Activated CD8-positive, alpha-beta memory T cell treated with anti-CD3 and anti-CD28 coated beads for 48 hours (primary cell): ENCODE data around the gene CERS6.
"Not testable (repeated sequence)": the region's sequence is repeated elsewhere in the genome, so short reads cannot be mapped to it uniquely, and the experiment has no call there.

Source experiments
- DNase-seq, 3 experiments: peaks; one replicate each; pipeline ENCODE4 v3.0.0-alpha.2; 2020; ENCODE audit warnings: low read depth in 2 of 3, low spot score in 2 of 3

The CERS6 gene

GRCh38 chr2:168753765-168754329 is 297.8 kb downstream of the CERS6 start:
- no peak for DNase-seq

GRCh38 chr2:168757223-168757622 is 301.2 kb downstream of the CERS6 start:
- DNase-seq = no peak

GRCh38 chr2:168758970-168759820 is 303.1 kb downstream of the CERS6 start:
- DNase-seq = no peak

GRCh38 chr2:168765401-168765800 is 309.3 kb downstream of the CERS6 start:
- DNase-seq = no peak

GRCh38 chr2:168766600-168766999 is 310.5 kb downstream of the CERS6 start:
- no peak for DNase-seq

GRCh38 chr2:168767258-168767657 is 311.2 kb downstream of the CERS6 start:
- DNase-seq = no peak

GRCh38 chr2:168768357-168768756 is 312.3 kb downstream of the CERS6 start:
- not testable (repeated sequence) for DNase-seq

- no peak for DNase-seq
Measured at GRCh38 chr2:168770796-168771195, 314.7 kb downstream of the CERS6 start.

GRCh38 chr2:168772704-168773103 is 316.6 kb downstream of the CERS6 start:
- no peak for DNase-seq

- DNase-seq = no peak
Measured at GRCh38 chr2:168773128-168773527, 317.1 kb downstream of the CERS6 start.

- DNase-seq = peak in 1 of 3 experiments; percentile 10
Measured at GRCh38 chr2:168773719-168774521, 317.8 kb downstream of the CERS6 start.

- no peak for DNase-seq
Measured at GRCh38 chr2:168775837-168776236, 319.8 kb downstream of the CERS6 start.

GRCh38 chr2:168780669-168781071 is 324.6 kb downstream of the CERS6 start:
- no peak for DNase-seq

- no peak for DNase-seq
Measured at GRCh38 chr2:168781191-168781817, 325.2 kb downstream of the CERS6 start.

GRCh38 chr2:168782271-168782670 is 326.2 kb downstream of the CERS6 start:
- no peak for DNase-seq

- no peak for DNase-seq
Measured at GRCh38 chr2:168784993-168785392, 328.9 kb downstream of the CERS6 start.

- DNase-seq = no peak
Measured at GRCh38 chr2:168787098-168787781, 331.2 kb downstream of the CERS6 start.

GRCh38 chr2:168787782-168788376 is 331.8 kb downstream of the CERS6 start:
- DNase-seq = no peak

- no peak for DNase-seq
Measured at GRCh38 chr2:168789776-168790175, 333.7 kb downstream of the CERS6 start.

GRCh38 chr2:168790226-168790902 is 334.3 kb downstream of the CERS6 start:
- no peak for DNase-seq
